SJSA1 (cell line): Measurements from ENCODE around the gene HPRT1. TPM values are rescaled to one million over a fixed set of nuclear protein-coding genes. Genes with fewer than 3 reads are reported as not detected.
A peak's percentile ranks its signal among the peaks of the same experiment; 100 is the strongest.

Experiments used
- DNase-seq, 2 experiments: peaks; one replicate each; pipeline ENCODE4 v3.0.0-alpha.2; 2015 to 2020; ENCODE audit warnings: low spot score in 2 of 2, low read depth in 1 of 2
- H3K27ac ChIP-seq: fragments of 250-450 bp; sonication (Bioruptor Pico); 2 replicates; pipeline ENCODE4 v1.5.1; 2020; ENCODE audit warnings: mild to moderate bottlenecking, moderate library complexity
- H3K27me3 ChIP-seq: fragments of 250-450 bp; sonication (Bioruptor Pico); replicated peaks from 2 replicates; pipeline ENCODE4 v1.5.1; 2020; ENCODE audit warnings: mild to moderate bottlenecking, moderate library complexity
- H3K36me3 ChIP-seq: fragments of 250-450 bp; sonication (Bioruptor Pico); 2 replicates; pipeline ENCODE4 v1.5.1; 2020; ENCODE audit warnings: mild to moderate bottlenecking
- H3K4me1 ChIP-seq: fragments of 250-450 bp; sonication (Bioruptor Pico); replicated peaks from 2 replicates; pipeline ENCODE4 v1.6.1; 2021; ENCODE audit warnings: mild to moderate bottlenecking
- H3K4me3 ChIP-seq: fragments of 250-450 bp; sonication (Bioruptor Pico); 2 replicates; pipeline ENCODE4 v1.5.1; 2020; ENCODE audit warnings: mild to moderate bottlenecking
- H3K9me3 ChIP-seq: fragments of 250-450 bp; sonication (Bioruptor Pico); replicated peaks from 2 replicates; pipeline ENCODE4 v1.5.1; 2020; ENCODE audit warnings: mild to moderate bottlenecking
- total RNA-seq: library from RNA; depleted of rRNA; stranded (reverse); fragments of >200 nt; shearing (Covaris generic); gene quantifications from 2 replicates; pipeline ENCODE4 v1.2.3, GENCODE V29; 2014

Gene HPRT1
- total RNA-seq, 1 experiment from 2014 or later, result 21.4 TPM

DNA sequence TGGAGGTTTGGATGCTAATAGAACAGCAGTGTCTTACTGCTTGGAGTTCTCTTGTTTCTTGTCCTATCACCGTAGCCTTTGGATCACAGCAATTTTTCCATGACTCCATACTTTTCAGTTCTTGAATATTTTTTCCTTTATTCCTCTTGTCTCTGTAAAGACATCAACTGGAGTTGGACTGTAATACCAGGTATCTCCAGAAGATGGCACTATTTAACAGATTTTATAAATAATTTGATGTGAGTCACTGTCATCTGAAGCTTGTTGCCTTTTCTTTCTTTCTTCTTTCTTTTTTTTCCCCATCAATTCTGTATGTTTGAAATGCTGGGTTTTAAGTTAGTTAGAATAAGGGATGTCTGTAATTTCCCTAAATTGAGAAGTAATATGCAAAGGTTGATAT, 24.1 kb downstream of the HPRT1 start:
- Histone ChIP-seq H3K36me3 (0 out of 2 replicates have a peak, but pooled peaks cover 4% of the 10 kb centered on the region), H3K27me3 (no peaks in the 10 kb centered on the region), H3K4me3 (no peak overlapping the region), H3K27ac (no peak overlapping the region), H3K9me3 (no peaks in the 10 kb centered on the region), H3K4me1 (no peaks in the 10 kb centered on the region)
- peak in 1 of 2 experiments; percentile 65 for DNase-seq

GRCh38 chrX:134501941-134502340, 42.0 kb downstream of the HPRT1 start:
- Histone ChIP-seq H3K36me3 (peaks cover 6% of the 10 kb centered on the region; the same call in 1 of the 2 replicates), H3K27me3 (no peaks in the 10 kb centered on the region), H3K4me1 (peaks cover 7% of the 10 kb centered on the region; the same call in 1 of the 2 replicates), H3K27ac (no peak overlapping the region), H3K9me3 (no peaks in the 10 kb centered on the region), H3K4me3 (no peak overlapping the region)
- DNase-seq, result no peak

DNA sequence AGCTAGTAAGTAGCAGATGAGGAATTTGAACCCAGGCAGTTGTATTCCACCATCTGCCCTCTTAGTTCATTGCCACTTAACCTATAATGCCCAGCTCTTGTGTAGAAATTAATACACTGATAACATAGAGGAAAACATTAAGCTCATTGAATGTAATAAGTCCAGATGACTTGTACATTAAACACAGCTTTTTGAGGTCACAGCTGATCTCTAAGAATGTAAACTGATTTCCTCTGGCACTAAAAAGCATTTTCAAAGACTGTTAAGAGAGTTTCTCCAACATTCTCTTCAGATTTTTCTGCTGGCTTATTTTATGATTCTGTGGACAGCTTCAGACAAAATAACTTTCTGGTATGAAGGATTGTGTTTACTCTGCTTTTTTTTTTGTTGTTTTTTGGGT, 42.7 kb downstream of the HPRT1 start:
- no peak for DNase-seq
- Histone ChIP-seq H3K4me1 (peaks cover 7% of the 10 kb centered on the region; the same call in 1 of the 2 replicates), H3K27me3 (no peaks in the 10 kb centered on the region), H3K4me3 (no peak overlapping the region), H3K27ac (no peak overlapping the region), H3K9me3 (no peaks in the 10 kb centered on the region), H3K36me3 (peaks cover 6% of the 10 kb centered on the region; the same call in 1 of the 2 replicates)

GRCh38 chrX:134512566-134512965, 52.6 kb downstream of the HPRT1 start:
- H3K27me3 ChIP-seq, result no peaks in the 10 kb centered on the region
- DNase-seq, result peak; percentile 48 to 52
- peaks cover 14% of the 10 kb centered on the region for H3K4me1 ChIP-seq
- no peak overlapping the region for H3K4me3 ChIP-seq
- no peaks in the 10 kb centered on the region for H3K36me3 ChIP-seq
- H3K27ac ChIP-seq, result peak overlapping the region; percentile 72
- no peaks in the 10 kb centered on the region for H3K9me3 ChIP-seq

DNA sequence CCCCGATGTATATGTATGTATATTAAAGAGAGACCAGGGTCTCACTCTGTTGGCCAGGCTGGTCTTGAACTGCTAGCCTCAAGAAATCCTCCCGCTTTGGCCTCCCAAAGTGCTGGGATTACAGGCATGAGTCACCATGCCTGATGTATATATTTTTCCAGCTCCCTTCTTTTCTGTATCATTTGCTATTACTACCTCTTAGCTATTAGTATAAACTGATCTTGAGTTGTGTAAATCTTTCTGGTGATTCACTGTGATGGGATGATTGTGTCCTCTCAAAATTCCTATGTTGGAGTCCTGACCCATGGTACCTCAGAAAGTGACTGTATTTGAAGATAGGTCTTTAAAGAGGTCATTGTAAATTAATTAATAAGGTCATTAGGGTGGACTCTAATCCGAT, 53.1 kb downstream of the HPRT1 start:
- H3K4me3 ChIP-seq, result no peak overlapping the region
- peaks cover 14% of the 10 kb centered on the region for H3K4me1 ChIP-seq
- H3K27ac ChIP-seq, result peak overlapping the region; percentile 72
- no peaks in the 10 kb centered on the region for H3K9me3 ChIP-seq
- H3K36me3 ChIP-seq, result no peaks in the 10 kb centered on the region
- H3K27me3 ChIP-seq, result no peaks in the 10 kb centered on the region
- no peak for DNase-seq

DNA sequence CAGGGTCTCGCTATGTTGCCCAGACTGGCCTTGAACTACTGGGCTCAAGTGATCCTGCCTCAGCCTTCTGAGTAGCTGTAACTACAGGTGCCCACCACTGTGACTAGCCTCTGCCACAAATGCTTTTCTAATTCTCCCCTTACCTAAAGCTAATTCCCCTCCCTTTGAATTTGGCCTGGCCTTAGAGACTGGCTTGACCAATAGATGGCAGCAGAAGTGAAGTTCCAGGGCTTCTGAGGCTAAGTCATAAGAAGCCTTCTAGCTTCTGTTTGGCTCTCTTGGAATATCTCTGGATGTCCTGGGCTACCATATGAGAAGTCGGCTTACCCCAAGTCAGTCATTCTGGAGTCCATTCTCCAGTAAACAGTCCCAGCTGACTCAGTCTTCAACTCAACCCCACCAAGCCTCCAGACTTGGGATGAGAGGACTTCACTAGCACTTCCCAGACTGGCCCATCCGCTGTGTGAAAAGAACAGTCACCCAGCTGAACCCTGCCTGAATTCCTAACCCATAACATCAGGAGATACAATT, 61.0 kb downstream of the HPRT1 start:
- DNase-seq, result peak; percentile 49 to 52
- Histone ChIP-seq H3K36me3 (no peaks in the 10 kb centered on the region), H3K27ac (no peak overlapping the region), H3K4me3 (no peak overlapping the region), H3K4me1 (peaks cover 12% of the 10 kb centered on the region), H3K9me3 (no peaks in the 10 kb centered on the region), H3K27me3 (no peaks in the 10 kb centered on the region)

- H3K9me3 ChIP-seq, result no peaks in the 10 kb centered on the region
- H3K27ac ChIP-seq, result no peak overlapping the region
- no peak for DNase-seq
- peaks cover 20% of the 10 kb centered on the region for H3K4me1 ChIP-seq
- no peak overlapping the region for H3K4me3 ChIP-seq
- no peaks in the 10 kb centered on the region for H3K36me3 ChIP-seq
- H3K27me3 ChIP-seq, result no peaks in the 10 kb centered on the region
These were observed 64.2 kb downstream of the HPRT1 start for GRCh38 chrX:134524181-134524580.

DNA sequence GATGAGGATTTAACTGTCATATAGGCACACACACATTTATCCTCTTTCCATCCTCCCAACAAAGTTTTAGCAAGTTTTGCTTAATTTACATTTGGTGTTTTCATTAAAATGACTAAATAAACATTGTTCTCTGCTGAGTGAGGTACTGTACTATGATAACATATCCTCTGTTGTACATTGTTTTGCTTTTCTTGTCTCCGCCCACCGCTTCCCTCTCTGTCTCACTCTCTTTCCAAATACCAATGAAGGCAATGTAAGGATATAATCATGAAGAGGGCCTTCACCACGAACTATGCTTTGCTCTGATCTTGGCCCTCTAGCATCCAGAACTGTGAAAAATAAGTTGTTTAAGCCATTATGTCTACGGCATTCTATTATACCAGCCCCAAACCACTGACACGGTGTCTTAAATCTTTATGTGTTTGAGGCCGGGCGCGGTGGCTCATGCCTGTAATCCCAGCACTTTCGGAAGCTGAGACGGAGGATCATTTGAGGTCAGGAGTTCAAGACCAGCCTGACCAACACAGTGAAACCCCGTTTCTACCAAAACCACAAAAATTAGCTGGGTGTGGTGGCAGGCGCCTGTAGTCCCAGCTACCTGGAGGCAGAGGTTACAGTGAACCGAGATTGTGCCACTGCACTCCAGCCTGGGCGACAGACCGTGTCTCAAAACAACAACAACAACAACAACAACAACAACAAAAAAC, 65.3 kb downstream of the HPRT1 start:
- no peaks in the 10 kb centered on the region for H3K36me3 ChIP-seq
- peaks cover 20% of the 10 kb centered on the region for H3K4me1 ChIP-seq
- no peak overlapping the region; the same call in 1 of the 2 replicates for H3K27ac ChIP-seq
- DNase-seq, result no peak
- H3K4me3 ChIP-seq, result no peak overlapping the region
- no peaks in the 10 kb centered on the region for H3K27me3 ChIP-seq
- H3K9me3 ChIP-seq, result no peaks in the 10 kb centered on the region

DNA sequence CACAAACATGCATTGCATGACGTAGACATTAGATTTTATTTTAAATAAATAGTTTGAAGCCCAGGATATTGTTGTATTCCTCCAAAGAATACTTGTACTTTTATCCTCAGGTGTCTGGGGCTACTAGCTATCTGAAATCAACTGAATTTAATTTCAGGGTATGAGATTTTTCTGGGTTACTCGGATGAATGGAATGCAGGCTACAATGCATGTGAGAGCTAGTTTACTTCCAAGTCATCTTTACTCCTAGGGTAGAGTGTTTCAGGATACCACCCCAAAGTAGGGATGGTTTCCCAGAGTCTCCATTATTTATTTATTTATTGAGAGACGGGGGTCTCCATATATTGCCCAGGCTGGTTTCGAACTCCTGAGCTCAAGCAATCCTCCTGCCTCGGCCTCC, 66.4 kb downstream of the HPRT1 start:
- H3K36me3 ChIP-seq, result no peaks in the 10 kb centered on the region
- no peak overlapping the region for H3K27ac ChIP-seq
- DNase-seq, result no peak
- H3K4me1 ChIP-seq, result peaks cover 16% of the 10 kb centered on the region
- no peaks in the 10 kb centered on the region for H3K9me3 ChIP-seq
- no peak overlapping the region for H3K4me3 ChIP-seq
- H3K27me3 ChIP-seq, result no peaks in the 10 kb centered on the region

DNA sequence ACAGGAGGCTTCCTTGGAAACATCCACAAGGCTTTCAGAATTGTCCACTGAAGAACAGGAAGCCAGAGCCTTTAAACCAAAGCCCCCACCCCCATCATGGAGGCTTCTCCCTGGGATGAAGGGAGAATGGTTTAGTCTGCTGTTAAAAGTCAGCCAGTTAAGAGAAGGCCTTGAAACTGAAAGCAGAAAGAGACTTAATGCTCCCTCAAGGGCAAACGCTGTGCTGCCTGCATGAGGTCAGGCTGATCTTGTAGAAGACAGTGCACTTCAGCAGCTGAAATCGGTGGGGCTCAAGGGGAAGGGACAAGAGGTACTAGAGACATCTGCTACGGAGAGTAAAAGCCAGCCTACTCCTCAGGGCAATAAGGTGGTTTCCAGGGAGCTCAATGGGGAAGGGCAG, 69.0 kb downstream of the HPRT1 start:
- DNase-seq, result no peak
- H3K4me1 ChIP-seq, result peaks cover 16% of the 10 kb centered on the region

GRCh38 chrX:134529481-134529880, 69.5 kb downstream of the HPRT1 start:
- no peak for DNase-seq
- no peak overlapping the region for H3K4me3 ChIP-seq
- H3K36me3 ChIP-seq, result no peaks in the 10 kb centered on the region
- H3K27ac ChIP-seq, result no peak overlapping the region
- H3K9me3 ChIP-seq, result no peaks in the 10 kb centered on the region
- no peaks in the 10 kb centered on the region for H3K27me3 ChIP-seq
- peaks cover 16% of the 10 kb centered on the region for H3K4me1 ChIP-seq

More for the DNA sequence above, 69.0 kb downstream of the HPRT1 start:
- Histone ChIP-seq H3K4me3 (no peak overlapping the region), H3K27me3 (no peaks in the 10 kb centered on the region), H3K27ac (no peak overlapping the region), H3K36me3 (no peaks in the 10 kb centered on the region), H3K9me3 (no peaks in the 10 kb centered on the region)

- Histone ChIP-seq H3K4me1 (peaks cover 13% of the 10 kb centered on the region), H3K4me3 (no peak overlapping the region), H3K27me3 (no peaks in the 10 kb centered on the region), H3K9me3 (no peaks in the 10 kb centered on the region), H3K36me3 (no peaks in the 10 kb centered on the region), H3K27ac (no peak overlapping the region)
- no peak for DNase-seq
These were observed 70.9 kb downstream of the HPRT1 start for GRCh38 chrX:134530845-134531244.

DNA sequence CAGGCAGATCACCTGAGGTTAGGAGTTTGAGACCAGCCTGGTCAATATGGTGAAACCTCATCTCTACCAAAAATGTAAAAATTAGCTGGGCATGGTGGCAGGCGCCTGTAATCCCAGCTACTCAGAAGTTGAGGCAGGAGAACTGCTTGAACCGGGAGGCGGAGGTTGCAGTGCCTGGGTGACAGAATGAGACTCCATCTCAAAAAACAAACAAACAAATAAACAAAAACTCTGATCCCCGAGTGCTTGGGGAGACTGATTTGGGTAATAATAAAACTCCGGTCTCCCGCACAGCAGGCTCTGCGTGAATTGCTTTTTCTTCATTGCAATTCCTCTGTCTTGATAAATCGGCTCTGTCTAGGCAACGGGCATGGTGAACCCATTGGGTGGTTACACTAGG, 73.4 kb downstream of the HPRT1 start:
- H3K27ac ChIP-seq, result no peak overlapping the region
- peaks cover 30% of the 10 kb centered on the region for H3K4me1 ChIP-seq
- no peak overlapping the region for H3K4me3 ChIP-seq
- DNase-seq, result no peak
- H3K36me3 ChIP-seq, result no peaks in the 10 kb centered on the region
- H3K9me3 ChIP-seq, result no peaks in the 10 kb centered on the region
- no peaks in the 10 kb centered on the region for H3K27me3 ChIP-seq

DNA sequence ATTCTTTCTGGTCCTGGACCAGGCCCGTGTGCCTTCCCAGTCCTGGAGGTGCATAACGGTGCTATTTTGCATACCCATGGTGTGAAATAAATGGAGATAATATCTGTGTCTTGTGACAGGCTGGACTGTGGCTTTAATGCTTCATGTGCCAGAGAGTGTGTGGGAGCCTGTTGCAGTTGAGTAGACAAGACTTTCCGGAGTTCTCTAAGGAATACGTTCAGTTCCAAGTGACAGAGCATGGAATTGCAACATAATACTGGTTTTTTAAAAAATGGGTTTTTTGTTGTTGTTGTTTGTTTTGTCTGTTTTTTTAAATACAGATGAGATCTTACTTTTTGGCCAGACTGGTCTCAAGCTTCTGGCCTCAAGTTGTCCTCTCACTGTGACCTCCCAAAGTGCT, 74.0 kb downstream of the HPRT1 start:
- H3K9me3 ChIP-seq, result no peaks in the 10 kb centered on the region
- H3K27ac ChIP-seq, result no peak overlapping the region
- DNase-seq, result no peak
- no peaks in the 10 kb centered on the region for H3K27me3 ChIP-seq
- no peaks in the 10 kb centered on the region for H3K36me3 ChIP-seq
- H3K4me3 ChIP-seq, result no peak overlapping the region
- H3K4me1 ChIP-seq, result peaks cover 35% of the 10 kb centered on the region
